Loucy (cell line): Measurements from ENCODE around the gene CRTAC1.

Source experiments
- H2AFZ ChIP-seq: fragments of 200-600 bp; sonication (generic); 2 replicates; pipeline ENCODE4 v1.6.0; 2016; ENCODE audit warnings: antibody characterized with exemption, mild to moderate bottlenecking, low read length, moderate library complexity
- H3F3A ChIP-seq: fragments of 200-600 bp; 2 replicates; pipeline ENCODE4 v1.6.0; 2016; ENCODE audit warnings: antibody characterized with exemption, low read depth, mild to moderate bottlenecking
- H3K27me3 ChIP-seq: fragments of 200-600 bp; sonication (generic); 2 replicates; pipeline ENCODE4 v1.6.1; 2014; ENCODE audit warnings: low read length, mild to moderate bottlenecking; ENCODE audit not compliant: insufficient read depth, poor library complexity, severe bottlenecking
- H3K36me3 ChIP-seq: fragments of 200-600 bp; sonication (generic); 2 replicates; pipeline ENCODE4 v1.6.1; 2016; ENCODE audit warnings: low read length; ENCODE audit not compliant: insufficient read depth
- H3K4me1 ChIP-seq: fragments of 200-600 bp; sonication (generic); 2 replicates; pipeline ENCODE4 v1.5.1; 2014; ENCODE audit warnings: low read length, mild to moderate bottlenecking; ENCODE audit not compliant: insufficient read depth, poor library complexity, severe bottlenecking
- H3K4me2 ChIP-seq: fragments of 200-600 bp; sonication (generic); 2 replicates; pipeline ENCODE4 v1.6.0; 2014; ENCODE audit warnings: antibody characterized with exemption, low read length, low read depth, mild to moderate bottlenecking; ENCODE audit not compliant: poor library complexity, severe bottlenecking
- H3K4me3 ChIP-seq: fragments of 200-600 bp; sonication (generic); 2 replicates; pipeline ENCODE4 v1.5.1; 2014; ENCODE audit warnings: low read length, mild to moderate bottlenecking, mixed read lengths; ENCODE audit not compliant: poor library complexity, severe bottlenecking
- H3K79me2 ChIP-seq: fragments of 200-600 bp; sonication (generic); 2 replicates; pipeline ENCODE4 v1.6.1; 2014; ENCODE audit warnings: low read length; ENCODE audit not compliant: insufficient read depth
- H3K9ac ChIP-seq: fragments of 200-600 bp; sonication (generic); 2 replicates; pipeline ENCODE4 v1.6.0; 2014; ENCODE audit warnings: mild to moderate bottlenecking, low read depth, low read length, moderate library complexity; ENCODE audit not compliant: poor library complexity, severe bottlenecking
- H3K9me2 ChIP-seq: fragments of 200-600 bp; sonication (generic); replicated peaks from 2 replicates; pipeline ENCODE4 v1.6.1; 2016; ENCODE audit warnings: low read depth, low read length, mixed read lengths
- H3K9me3 ChIP-seq: fragments of 200-600 bp; sonication (generic); 2 replicates; pipeline ENCODE4 v1.6.1; 2014; ENCODE audit warnings: mild to moderate bottlenecking, antibody characterized with exemption, low read length, low read depth; ENCODE audit not compliant: insufficient read depth
- H4K20me1 ChIP-seq: fragments of 200-600 bp; sonication (generic); 2 replicates; pipeline ENCODE4 v1.6.0; 2014; ENCODE audit warnings: antibody characterized with exemption, low read length, mild to moderate bottlenecking; ENCODE audit not compliant: insufficient read depth, poor library complexity, severe bottlenecking
- CTCF ChIP-seq: fragments of 200-600 bp; sonication (generic); conservative IDR thresholded peaks from 2 replicates; pipeline ENCODE4 v1.5.1; 2014; ENCODE audit warnings: mild to moderate bottlenecking, antibody characterized with exemption, low read length
- EZH2phosphoT487 ChIP-seq: fragments of 200-600 bp; IDR thresholded peaks from 2 replicates; pipeline ENCODE4 v1.6.1; 2018; ENCODE audit warnings: antibody characterized with exemption, mild to moderate bottlenecking, moderate library complexity, borderline replicate concordance

CRTAC1 gene

GRCh38 chr10:98030093-98030821 is at the start of gene CRTAC1:
Gene CRTAC1, minus strand, starts transcription at chr10:98030621. Its CDS starts 149 bp downstream, at chr10:98030472.
- H3F3A ChIP-seq: no peaks in the 10 kb centered on the region
- H3K4me1 ChIP-seq: no peaks in the 10 kb centered on the region
- no peak within 1 kb of the TSS for H3K4me2 ChIP-seq
- H3K27me3 ChIP-seq: no peaks in the 10 kb centered on the region
- no peaks in the 10 kb centered on the region for H3K9me2 ChIP-seq
- no peak within 1 kb of the TSS for H3K4me3 ChIP-seq
- H3K79me2 ChIP-seq: no peaks in the 10 kb centered on the region
- no peaks in the 10 kb centered on the region for H4K20me1 ChIP-seq
- no peak within 1 kb of the TSS for H3K9ac ChIP-seq
- no peaks in the 10 kb centered on the region for H3K9me3 ChIP-seq
- no peak for TF ChIP-seq CTCF
- no peak for TF ChIP-seq EZH2phosphoT487
- H3K36me3 ChIP-seq: no peaks in the 10 kb centered on the region
- H2AFZ ChIP-seq: no peak within 1 kb of the TSS

- Histone ChIP-seq H4K20me1 (no peaks in the 10 kb centered on the region), H3K9ac (no peak overlapping the region), H3K4me3 (no peak overlapping the region), H3K36me3 (no peaks in the 10 kb centered on the region), H3K4me2 (no peak overlapping the region), H3K4me1 (no peaks in the 10 kb centered on the region), H3K9me2 (no peaks in the 10 kb centered on the region), H3K9me3 (no peaks in the 10 kb centered on the region), H2AFZ (no peak overlapping the region), H3K27me3 (no peaks in the 10 kb centered on the region), H3K79me2 (no peaks in the 10 kb centered on the region), H3F3A (no peaks in the 10 kb centered on the region)
- TF ChIP-seq CTCF (no peak), EZH2phosphoT487 (no peak)
Measured at GRCh38 chr10:98078774-98079173, 48.4 kb upstream of the CRTAC1 start.

GRCh38 chr10:98077223-98077622 is 46.8 kb upstream of the CRTAC1 start:
- Histone ChIP-seq H3K9me2 (no peaks in the 10 kb centered on the region), H3K9me3 (no peaks in the 10 kb centered on the region), H3F3A (no peaks in the 10 kb centered on the region), H3K4me1 (no peaks in the 10 kb centered on the region), H3K4me3 (no peak overlapping the region), H3K4me2 (no peak overlapping the region), H4K20me1 (no peaks in the 10 kb centered on the region), H3K27me3 (no peaks in the 10 kb centered on the region), H2AFZ (no peak overlapping the region), H3K9ac (no peak overlapping the region), H3K79me2 (no peaks in the 10 kb centered on the region), H3K36me3 (no peaks in the 10 kb centered on the region)
- TF ChIP-seq CTCF (no peak), EZH2phosphoT487 (no peak)
